Measurements from ENCODE around the gene SYCE1L.

The SYCE1L gene

DNA sequence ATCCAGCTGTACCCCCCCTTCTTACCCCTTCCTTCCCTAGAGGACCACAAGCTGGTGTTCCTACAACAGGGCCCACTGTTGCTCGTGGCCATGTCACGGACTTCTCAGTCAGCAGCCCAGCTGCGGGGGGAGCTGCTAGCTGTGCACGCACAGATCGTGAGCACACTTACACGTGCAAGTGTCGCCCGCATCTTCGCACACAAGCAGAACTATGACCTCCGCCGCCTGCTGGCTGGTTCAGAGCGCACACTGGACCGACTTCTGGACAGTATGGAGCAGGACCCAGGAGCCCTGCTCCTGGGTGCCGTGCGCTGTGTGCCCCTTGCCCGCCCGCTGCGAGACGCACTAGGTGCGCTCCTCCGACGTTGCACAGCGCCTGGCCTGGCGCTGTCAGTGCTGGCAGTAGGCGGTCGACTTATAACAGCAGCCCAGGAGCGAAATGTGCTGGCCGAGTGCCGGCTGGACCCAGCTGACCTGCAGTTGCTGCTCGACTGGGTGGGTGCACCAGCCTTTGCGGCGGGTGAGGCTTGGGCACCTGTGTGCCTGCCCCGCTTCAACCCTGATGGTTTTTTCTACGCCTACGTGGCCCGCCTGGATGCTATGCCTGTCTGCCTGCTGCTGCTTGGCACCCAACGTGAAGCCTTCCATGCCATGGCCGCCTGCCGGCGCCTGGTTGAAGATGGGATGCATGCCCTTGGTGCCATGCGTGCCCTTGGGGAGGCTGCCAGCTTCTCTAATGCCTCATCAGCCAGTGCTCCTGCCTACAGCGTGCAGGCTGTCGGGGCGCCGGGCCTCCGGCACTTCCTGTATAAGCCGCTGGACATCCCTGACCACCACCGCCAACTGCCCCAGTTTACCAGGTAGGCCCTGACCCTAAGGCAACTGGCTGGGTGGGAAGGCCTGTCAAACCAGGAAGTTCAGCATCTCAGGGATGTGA lies 4.6 kb upstream of the SYCE1L start:
- no peak for TF ChIP-seq SPI1 (IDR thresholded peaks at IDR 0.05; ENCODE audit: low read depth, low read length)
- TF ChIP-seq POLR2AphosphoS5 (IDR thresholded peaks at IDR 0.05; ENCODE audit: low read depth, low read length) = no peak
- no peak for TF ChIP-seq PAX5 (IDR thresholded peaks at IDR 0.05; ENCODE audit: insufficient read depth, low read length, severe bottlenecking)
- TF ChIP-seq POU2F2 (IDR thresholded peaks at IDR 0.05; ENCODE audit: low read depth, low read length) = no peak
- TF ChIP-seq TAF1 (IDR thresholded peaks at IDR 0.05; ENCODE audit: low read depth, low read length) = no peak
- no peak for TF ChIP-seq POLR2A (IDR thresholded peaks at IDR 0.05; ENCODE audit: low read depth, low read length)
- no peak for DNase-seq (ENCODE audit: insufficient read length, low spot score)
- FAIRE-seq = no peak

DNA sequence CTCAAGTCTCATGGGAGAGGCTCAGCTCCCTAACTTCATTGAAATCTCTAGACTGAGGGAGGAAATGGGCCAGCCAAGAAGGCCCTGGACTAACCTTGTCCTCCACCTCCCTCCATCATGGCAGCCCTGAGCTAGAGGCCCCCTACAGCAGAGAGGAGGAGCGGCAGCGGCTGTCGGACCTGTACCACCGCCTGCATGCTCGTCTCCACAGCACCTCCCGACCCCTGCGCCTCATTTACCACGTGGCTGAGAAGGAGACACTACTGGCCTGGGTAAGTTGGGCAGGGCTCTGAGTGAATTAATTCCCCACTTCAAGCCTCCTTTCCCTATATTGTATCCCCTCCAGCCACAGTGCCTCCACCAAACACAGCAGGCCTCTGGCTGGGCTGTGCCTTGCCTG lies 3.8 kb upstream of the SYCE1L start:
- no peak for TF ChIP-seq SPI1 (IDR thresholded peaks at IDR 0.05; ENCODE audit: low read depth, low read length)
- TF ChIP-seq PAX5 (IDR thresholded peaks at IDR 0.05; ENCODE audit: insufficient read depth, low read length, severe bottlenecking) = no peak
- no peak for TF ChIP-seq POLR2A (IDR thresholded peaks at IDR 0.05; ENCODE audit: low read depth, low read length)
- no peak for TF ChIP-seq TAF1 (IDR thresholded peaks at IDR 0.05; ENCODE audit: low read depth, low read length)
- TF ChIP-seq POLR2AphosphoS5 (IDR thresholded peaks at IDR 0.05; ENCODE audit: low read depth, low read length) = no peak
- no peak for TF ChIP-seq POU2F2 (IDR thresholded peaks at IDR 0.05; ENCODE audit: low read depth, low read length)
- no peak for FAIRE-seq
- no peak for DNase-seq (ENCODE audit: insufficient read length, low spot score)

- no peak for FAIRE-seq
Observed at GRCh38 chr16:77197747-77198146, 1.5 kb upstream of the SYCE1L start.

GRCh38 chr16:77206533-77206932 lies 7.3 kb downstream of the SYCE1L start:
- TF ChIP-seq PAX5 (IDR thresholded peaks at IDR 0.05; ENCODE audit: insufficient read depth, low read length, severe bottlenecking) (no peak), POU2F2 (IDR thresholded peaks at IDR 0.05; ENCODE audit: low read depth, low read length) (no peak), TAF1 (IDR thresholded peaks at IDR 0.05; ENCODE audit: low read depth, low read length) (no peak), POLR2AphosphoS5 (IDR thresholded peaks at IDR 0.05; ENCODE audit: low read depth, low read length) (no peak), SPI1 (IDR thresholded peaks at IDR 0.05; ENCODE audit: low read depth, low read length) (no peak), POLR2A (IDR thresholded peaks at IDR 0.05; ENCODE audit: low read depth, low read length) (no peak)
- no peak for FAIRE-seq
- no peak for DNase-seq (ENCODE audit: insufficient read length, low spot score)

More at GRCh38 chr16:77197747-77198146, 1.5 kb upstream of the SYCE1L start:
- DNase-seq (ENCODE audit: insufficient read length, low spot score) = no peak
- 0 out of 2 replicates have a peak, but pooled peaks have one; percentile 33 for TF ChIP-seq POLR2AphosphoS5 (IDR thresholded peaks at IDR 0.05; ENCODE audit: low read depth, low read length)
- TF ChIP-seq PAX5 (IDR thresholded peaks at IDR 0.05; ENCODE audit: insufficient read depth, low read length, severe bottlenecking) = no peak
- no peak for TF ChIP-seq POLR2A (IDR thresholded peaks at IDR 0.05; ENCODE audit: low read depth, low read length)

DNA sequence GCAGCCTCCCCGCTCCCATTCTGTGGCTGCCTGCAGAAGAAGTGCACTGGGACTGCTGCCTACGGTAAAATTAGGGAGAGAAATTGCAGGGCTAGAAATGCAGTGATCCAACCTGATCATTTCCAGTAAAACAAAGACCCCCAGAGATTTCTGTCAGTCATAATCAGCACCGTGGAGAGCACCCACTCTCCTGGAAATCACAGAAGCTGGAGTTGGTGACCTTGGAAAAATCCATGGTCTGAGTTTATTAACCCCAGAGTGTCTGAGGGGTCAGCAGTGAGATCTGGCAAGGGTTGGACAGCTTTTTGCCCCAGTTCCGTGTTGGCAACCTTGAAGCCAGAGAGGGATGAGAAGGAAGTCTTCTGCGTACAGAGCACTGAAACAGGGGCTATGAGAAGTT lies 7.8 kb downstream of the SYCE1L start:
- no peak for DNase-seq (ENCODE audit: insufficient read length, low spot score)
- no peak for FAIRE-seq
- no peak for TF ChIP-seq TAF1 (IDR thresholded peaks at IDR 0.05; ENCODE audit: low read depth, low read length)
- no peak for TF ChIP-seq POLR2AphosphoS5 (IDR thresholded peaks at IDR 0.05; ENCODE audit: low read depth, low read length)
- no peak for TF ChIP-seq SPI1 (IDR thresholded peaks at IDR 0.05; ENCODE audit: low read depth, low read length)
- TF ChIP-seq POU2F2 (IDR thresholded peaks at IDR 0.05; ENCODE audit: low read depth, low read length) = no peak
- TF ChIP-seq PAX5 (IDR thresholded peaks at IDR 0.05; ENCODE audit: insufficient read depth, low read length, severe bottlenecking) = no peak
- no peak for TF ChIP-seq POLR2A (IDR thresholded peaks at IDR 0.05; ENCODE audit: low read depth, low read length)

DNA sequence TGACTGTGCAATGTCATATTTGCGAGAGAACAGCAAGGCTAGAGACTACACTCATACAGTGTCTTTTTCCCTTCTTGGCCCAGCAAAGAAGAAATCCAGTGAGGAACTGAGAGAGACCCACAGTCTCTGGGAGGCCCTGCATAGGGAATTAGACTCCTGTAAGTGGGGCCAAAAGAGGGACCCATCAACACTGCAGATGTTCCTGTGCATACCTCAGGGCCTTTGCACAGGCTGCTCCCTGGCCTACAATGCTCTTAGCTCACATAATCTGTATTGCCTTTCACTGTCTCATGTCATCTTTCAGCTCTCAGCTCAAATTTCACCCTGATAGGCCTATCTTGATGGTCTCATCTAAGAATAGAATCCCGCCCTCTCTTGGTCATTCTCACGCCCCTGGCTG lies 9.2 kb downstream of the SYCE1L start:
- TF ChIP-seq POLR2A (IDR thresholded peaks at IDR 0.05; ENCODE audit: low read depth, low read length) (no peak), SPI1 (IDR thresholded peaks at IDR 0.05; ENCODE audit: low read depth, low read length) (no peak), PAX5 (IDR thresholded peaks at IDR 0.05; ENCODE audit: insufficient read depth, low read length, severe bottlenecking) (no peak), POLR2AphosphoS5 (IDR thresholded peaks at IDR 0.05; ENCODE audit: low read depth, low read length) (no peak), POU2F2 (IDR thresholded peaks at IDR 0.05; ENCODE audit: low read depth, low read length) (no peak), TAF1 (IDR thresholded peaks at IDR 0.05; ENCODE audit: low read depth, low read length) (no peak)
- DNase-seq (ENCODE audit: insufficient read length, low spot score) = no peak
- no peak for FAIRE-seq

DNA sequence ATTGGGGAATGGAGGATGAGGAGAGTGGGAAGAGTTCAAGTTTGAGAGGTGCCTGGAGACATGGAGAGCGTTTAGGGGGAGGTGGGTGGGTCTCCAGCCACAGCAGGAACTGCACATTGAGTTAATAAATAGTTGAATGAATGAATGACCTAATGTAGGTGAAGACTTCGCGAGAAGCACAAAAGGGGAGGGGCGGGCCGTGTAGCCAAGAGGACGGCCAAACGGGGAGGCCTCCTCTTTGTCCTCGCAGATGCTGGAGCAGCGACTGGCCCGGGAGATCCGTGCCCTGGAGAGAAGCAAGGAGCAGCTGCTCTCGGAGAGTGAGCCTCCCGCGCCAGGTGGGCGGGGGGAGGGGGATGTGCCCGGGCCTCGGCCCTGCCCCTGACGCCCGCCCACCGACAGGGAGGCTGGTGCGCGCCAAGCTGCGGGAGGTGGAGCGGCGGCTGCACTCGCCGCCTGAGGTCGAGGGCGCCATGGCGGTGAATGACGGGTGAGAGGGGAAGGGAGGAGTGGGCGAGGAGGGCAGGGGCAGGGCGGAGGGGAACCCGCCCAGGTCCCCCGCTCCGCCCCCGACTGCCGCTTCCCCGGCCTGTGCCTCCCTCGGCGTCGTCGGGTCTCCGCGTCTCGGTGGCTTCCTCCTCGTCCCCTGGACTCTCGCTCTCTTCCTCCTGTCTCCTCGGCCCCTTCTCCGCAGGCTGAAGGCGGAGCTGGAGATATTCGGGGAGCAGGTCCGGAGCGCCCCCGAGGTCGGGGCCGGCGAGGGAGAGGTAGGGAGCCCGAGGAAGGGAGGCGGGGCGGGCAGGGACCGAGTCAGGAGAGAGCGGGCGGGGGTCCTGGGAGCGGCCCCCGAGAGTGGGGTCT lies 12.9 kb downstream of the SYCE1L start:
- DNase-seq (ENCODE audit: insufficient read length, low spot score) = peak; percentile 74
- TF ChIP-seq POLR2AphosphoS5 (IDR thresholded peaks at IDR 0.05; ENCODE audit: low read depth, low read length) = no peak
- no peak for TF ChIP-seq PAX5 (IDR thresholded peaks at IDR 0.05; ENCODE audit: insufficient read depth, low read length, severe bottlenecking)
- TF ChIP-seq SPI1 (IDR thresholded peaks at IDR 0.05; ENCODE audit: low read depth, low read length) = no peak
- FAIRE-seq = peak; percentile 91

DNA sequence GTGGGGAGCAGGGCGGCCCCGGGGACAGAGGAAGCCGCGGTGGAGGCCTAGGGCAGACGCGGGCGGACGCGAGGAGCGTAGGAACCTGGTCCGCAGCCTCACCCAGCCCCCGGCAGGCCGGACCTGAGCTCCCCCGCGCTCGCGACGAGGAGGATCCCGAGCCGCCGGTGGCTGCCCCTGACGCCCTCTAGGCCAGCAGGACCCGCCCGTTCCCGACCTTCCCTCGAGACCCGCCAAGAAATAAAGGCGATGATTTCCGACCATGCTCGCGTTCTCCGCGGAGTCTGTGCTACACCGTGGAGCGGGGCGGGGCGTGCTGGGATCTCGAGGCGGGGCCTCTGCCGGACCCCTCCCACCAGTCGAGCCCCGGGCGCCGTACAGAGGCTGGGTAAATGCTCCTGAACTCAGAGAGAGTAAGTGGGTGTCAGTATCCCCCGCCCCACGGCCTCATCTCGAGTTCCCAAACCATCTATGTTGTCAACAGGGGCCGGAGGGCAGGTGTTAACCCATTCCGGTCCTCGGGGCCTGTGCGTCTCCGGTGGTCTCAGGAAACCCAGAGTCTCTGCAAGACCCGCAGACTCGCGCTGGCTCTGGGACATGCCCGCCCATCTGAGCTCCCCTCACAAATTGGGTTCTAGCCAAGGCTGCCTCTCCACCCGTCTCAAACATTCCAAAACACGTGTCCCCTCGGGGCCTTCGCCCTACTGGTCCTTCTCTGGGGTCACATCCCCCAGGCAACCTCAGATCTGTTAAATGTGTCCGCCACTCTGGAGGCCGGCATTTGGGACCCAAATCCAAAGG lies 13.7 kb downstream of the SYCE1L start:
- DNase-seq (ENCODE audit: insufficient read length, low spot score) (peak; percentile 57), FAIRE-seq (peak; percentile 81)
- TF ChIP-seq POLR2A (IDR thresholded peaks at IDR 0.05; ENCODE audit: low read depth, low read length) (no peak), SPI1 (IDR thresholded peaks at IDR 0.05; ENCODE audit: low read depth, low read length) (no peak), POLR2AphosphoS5 (IDR thresholded peaks at IDR 0.05; ENCODE audit: low read depth, low read length) (no peak), TAF1 (IDR thresholded peaks at IDR 0.05; ENCODE audit: low read depth, low read length) (no peak), PAX5 (IDR thresholded peaks at IDR 0.05; ENCODE audit: insufficient read depth, low read length, severe bottlenecking) (no peak), POU2F2 (IDR thresholded peaks at IDR 0.05; ENCODE audit: low read depth, low read length) (no peak)
